HuH-7.5 (cell line): ENCODE data around the gene SPANXN5.
"Not testable (repeated sequence)": the region's sequence is repeated elsewhere in the genome, so short reads cannot be mapped to it uniquely, and the experiment has no call there.

Experiments used
- DNase-seq: peaks from one replicate; pipeline ENCODE4 v3.0.0; 2011; ENCODE audit warnings: low spot score

The SPANXN5 gene

GRCh38 chrX:52797327-52797726 is at the start of gene SPANXN5:
TSS of gene SPANXN5 (minus strand) at chrX:52797427. CDS start at chrX:52797348, 79 bp downstream.
- DNase-seq, result not testable (repeated sequence)

GRCh38 chrX:52843619-52844018 is 46.4 kb upstream of the SPANXN5 start:
- DNase-seq, result not testable (repeated sequence)

GRCh38 chrX:52839137-52839536 is 41.9 kb upstream of the SPANXN5 start:
- DNase-seq, result no peak

GRCh38 chrX:52830551-52830950 is 33.3 kb upstream of the SPANXN5 start:
- DNase-seq, result no peak

- no peak for DNase-seq
Observed at GRCh38 chrX:52824608-52825007, 27.4 kb upstream of the SPANXN5 start.

GRCh38 chrX:52821079-52821760 is 24.0 kb upstream of the SPANXN5 start:
- no peak for DNase-seq

GRCh38 chrX:52819788-52820187 is 22.6 kb upstream of the SPANXN5 start:
- DNase-seq, result no peak

- DNase-seq, result no peak
Observed at GRCh38 chrX:52811065-52811625, 13.9 kb upstream of the SPANXN5 start, which contains the start of gene XAGE5. TSS of gene XAGE5 (plus strand) at chrX:52811287. CDS start at chrX:52812567, 1,280 bp downstream.

- not testable (repeated sequence) for DNase-seq
Observed at GRCh38 chrX:52804876-52805275, 7.6 kb upstream of the SPANXN5 start.

GRCh38 chrX:52773504-52773903 is 23.7 kb downstream of the SPANXN5 start:
- not testable (repeated sequence) for DNase-seq

GRCh38 chrX:52765983-52766382 is 31.2 kb downstream of the SPANXN5 start:
- DNase-seq, result not testable (repeated sequence)

GRCh38 chrX:52750952-52751351 is 46.3 kb downstream of the SPANXN5 start, which contains the start of gene SSX2B:
TSS of gene SSX2B (plus strand) at chrX:52751252. CDS start at chrX:52752681, 1,429 bp downstream.
- DNase-seq, result not testable (repeated sequence)
